B cell (primary cell): ENCODE data around the gene MGAT4B. TPM values are rescaled to one million over a fixed set of nuclear protein-coding genes. Genes with fewer than 3 reads are reported as not detected.

Experiments
- ATAC-seq: fragments of 200-7000 bp; cut with Tn5 transposase; one replicate; pipeline ENCODE4 v1.10.0; 2021; ENCODE audit warnings: low read depth, mild to moderate bottlenecking, moderate number of reproducible peaks, moderate library complexity
- CTCF ChIA-PET: fragments of 350-600 bp; sonication (Branson Sonifier 250); formaldehyde crosslinking; loops from one replicate; lab custom pipeline; 2021; ENCODE audit warnings: antibody characterized with exemption, inconsistent platforms; lab: Charles Lee
- POLR2A ChIA-PET: fragments of 350-600 bp; sonication (Branson Sonifier 250); formaldehyde crosslinking; loops from one replicate; lab custom pipeline; 2021; ENCODE audit warnings: antibody characterized with exemption; lab: Charles Lee
- DNase-seq: peaks from one replicate; pipeline ENCODE4 v3.0.0; 2013
- H2AFZ ChIP-seq: 2 replicates; pipeline ENCODE4 v1.6.1; 2012; ENCODE audit warnings: mild to moderate bottlenecking, low read depth, low read length; ENCODE audit not compliant: insufficient read depth, poor library complexity, severe bottlenecking
- H3K27ac ChIP-seq, 2 donors: 1 replicate in 1 of 2; 2 replicates in 1 of 2; pipeline ENCODE4 v1.5.1; 2012 to 2013; ENCODE audit warnings: low read length in 2 of 2, mild to moderate bottlenecking in 2 of 2, moderate library complexity in 1 of 2
- H3K27me3 ChIP-seq, 4 experiments: fragments of 200-600 bp in 1 of 4; sonication (generic) in 1 of 4; replicated peaks in 1 of 4; 1 replicate in 2 of 4; 2 replicates in 2 of 4; pipeline versions ENCODE4 v1.6.1 to v1.7.0; 2013 to 2016; ENCODE audit warnings: low read length in 3 of 4, mild to moderate bottlenecking in 2 of 4, mixed read lengths in 1 of 4, moderate library complexity in 1 of 4; ENCODE audit not compliant: insufficient read depth in 4 of 4, control insufficient read depth in 3 of 4; ENCODE audit errors: control extremely low read depth in 1 of 4
- H3K36me3 ChIP-seq, 2 experiments: replicated peaks in 1 of 2; 1 replicate in 1 of 2; 2 replicates in 1 of 2; pipeline versions ENCODE4 v1.6.1 to v1.7.1; 2013; ENCODE audit warnings: low read length in 1 of 2; ENCODE audit not compliant: insufficient read depth in 2 of 2, control insufficient read depth in 1 of 2; ENCODE audit errors: control extremely low read depth in 1 of 2, extremely low read depth in 1 of 2
- H3K4me1 ChIP-seq, 2 donors: fragments of 200-600 bp in 1 of 2; sonication (generic) in 1 of 2; 1 replicate in 1 of 2; 2 replicates in 1 of 2; pipeline versions ENCODE4 v1.5.1 to v1.6.1; 2013 to 2017; ENCODE audit warnings: low read length in 2 of 2; ENCODE audit not compliant: control insufficient read depth in 2 of 2, insufficient read depth in 2 of 2
- H3K4me2 ChIP-seq: replicated peaks from 2 replicates; pipeline ENCODE3; 2012; ENCODE audit warnings: mild to moderate bottlenecking, low read depth, low read length; ENCODE audit not compliant: poor library complexity, severe bottlenecking
- H3K4me3 ChIP-seq, 5 experiments: fragments of 200-600 bp in 1 of 5; sonication (generic) in 1 of 5; 1 replicate in 3 of 5; 2 replicates in 2 of 5; pipeline versions ENCODE4 v1.5.1 to v1.7.0; 2011 to 2016; ENCODE audit warnings: low read length in 4 of 5, mild to moderate bottlenecking in 4 of 5, low read depth in 2 of 5, control low read depth in 1 of 5, moderate library complexity in 1 of 5; ENCODE audit not compliant: insufficient read depth in 1 of 5; ENCODE audit errors: control extremely low read depth in 1 of 5, extremely low read depth in 1 of 5
- H3K79me2 ChIP-seq: fragments of 200-600 bp; sonication (generic); one replicate; pipeline ENCODE4 v1.6.0; 2016; ENCODE audit warnings: low read length; ENCODE audit not compliant: control insufficient read depth, insufficient read depth
- H3K9ac ChIP-seq: fragments of 200-600 bp; sonication (generic); 2 replicates; pipeline ENCODE4 v1.6.1; 2017; ENCODE audit warnings: mild to moderate bottlenecking, low read length, moderate library complexity
- H3K9me3 ChIP-seq, 3 donors: one replicate each; pipeline versions ENCODE4 v1.6.1 to v1.7.1; 2013; ENCODE audit warnings: low read length in 2 of 3; ENCODE audit not compliant: control insufficient read depth in 2 of 3, insufficient read depth in 1 of 3; ENCODE audit errors: control extremely low read depth in 1 of 3
- H4K20me1 ChIP-seq: 2 replicates; pipeline ENCODE4 v1.6.0; 2012; ENCODE audit warnings: mild to moderate bottlenecking, low read length; ENCODE audit not compliant: insufficient read depth, control insufficient read depth, poor library complexity, severe bottlenecking
- H3K27ac Mint-ChIP-seq: one replicate; pipeline ENCODE4 v1.8.0; 2021; ENCODE audit warnings: mixed read lengths
- H3K27me3 Mint-ChIP-seq: one replicate; pipeline ENCODE4 v1.8.0; 2021; ENCODE audit warnings: mixed read lengths
- H3K4me1 Mint-ChIP-seq: one replicate; pipeline ENCODE4 v1.8.0; 2021; ENCODE audit warnings: mixed read lengths
- H3K4me3 Mint-ChIP-seq: one replicate; pipeline ENCODE4 v1.8.0; 2021; ENCODE audit warnings: mixed read lengths
- H3K9me3 Mint-ChIP-seq: one replicate; pipeline ENCODE4 v1.8.0; 2022; ENCODE audit warnings: mixed read lengths; ENCODE audit not compliant: insufficient read depth
- EZH2 ChIP-seq: IDR thresholded peaks from 2 replicates; pipeline ENCODE4 v1.6.1; 2012; ENCODE audit warnings: borderline replicate concordance, low read depth, mild to moderate bottlenecking, moderate library complexity, low read length; ENCODE audit not compliant: insufficient read depth, poor library complexity, severe bottlenecking
- WGBS: methylation state at CpG from one replicate; pipeline ENCODE4 v1.1.5; 2013; ENCODE audit warnings: missing lambda C conversion rate; ENCODE audit not compliant: insufficient coverage; 5-methylcytosine and 5-hydroxymethylcytosine counted together
- intact Hi-C: fragments of 100-400 bp; cut with micrococcal nuclease; formaldehyde crosslinking; loops from one replicate; pipeline ENCODE4 v1.10.0; 2022
- polyA plus RNA-seq: library from polyadenylated mRNA; depleted of rRNA; stranded (reverse); fragments of >200 nt; gene quantifications from 2 replicates; pipeline ENCODE4 v1.2.3, GENCODE V29; 2012
- total RNA-seq, 2 donors: library from RNA; stranded (reverse); fragments of 120-200 nt in 1 of 2; gene quantifications; 1 replicate in 1 of 2; 2 replicates in 1 of 2; pipeline versions ENCODE4 v1.2.3 to v1.2.4, GENCODE V29; 2013 to 2022
- TF ChIP-seq, protein P1 (sequence below): fragments of 200-600 bp; IDR thresholded peaks from one replicate; pipeline ENCODE4 v1.8.0; 2022; ENCODE audit warnings: antibody characterized with exemption, mild to moderate bottlenecking

MGAT4B gene
- total and polyA plus RNA-seq, 2 donors (not counting 1 experiment from before 2014, with no cell fraction given) = 105 to 165 TPM

DNA sequence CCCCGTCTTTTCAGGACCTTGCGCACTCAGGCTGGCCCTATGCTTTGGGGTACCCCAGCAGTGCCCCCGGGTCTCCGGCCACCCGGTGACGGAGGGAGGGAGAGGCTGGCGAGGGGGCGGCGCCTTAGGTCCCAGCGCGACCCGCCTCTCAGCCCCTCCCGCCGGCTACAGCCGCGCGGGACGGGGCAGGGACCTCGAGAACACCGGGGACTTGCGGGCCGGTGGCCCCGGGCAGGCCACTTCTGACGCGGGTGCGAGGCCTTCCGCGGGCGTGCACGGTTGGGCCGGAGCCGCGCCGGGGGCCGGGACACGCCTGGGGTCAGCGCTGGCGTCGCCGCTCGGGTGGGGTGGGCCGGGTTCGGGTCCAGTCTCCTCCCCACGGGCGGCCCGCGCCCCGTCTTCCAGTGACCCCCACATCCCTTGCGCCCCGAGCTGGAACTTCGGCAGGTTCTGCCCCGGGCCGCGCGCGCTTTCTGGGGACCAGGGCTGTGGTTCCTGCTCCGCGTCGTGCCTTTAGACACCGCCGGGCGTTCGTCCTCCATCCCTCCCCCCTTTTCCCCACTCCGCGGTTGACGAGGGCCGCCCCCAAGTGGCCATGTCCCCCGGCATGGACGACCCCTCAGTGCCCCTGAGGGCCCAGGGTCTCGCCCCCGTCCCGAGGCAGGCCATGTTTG is 10.3 kb upstream of the MGAT4B start:
- Histone ChIP-seq H3K9ac (peak overlapping the region; percentile 39), H3K36me3 (peaks cover 0 to 11% of the 10 kb centered on the region in 2 experiments), H3K27me3 (peaks cover 0 to 6% (median 0%) of the 10 kb centered on the region in 4 experiments), H3K27ac (no peak overlapping the region), H4K20me1 (peaks cover 12% of the 10 kb centered on the region), H2AFZ (peak overlapping the region; percentile 75), H3K4me2 (peak overlapping the region; percentile 87), H3K79me2 (peaks cover 27% of the 10 kb centered on the region), H3K4me1 (peaks cover 34 to 43% of the 10 kb centered on the region in 2 donors), H3K9me3 (peaks cover 0 to 3% (median 0%) of the 10 kb centered on the region in 3 donors), H3K4me3 (peak overlapping the region in 4 of 5 experiments; percentile 19 to 60 (median 42))
- peak overlapping the region; percentile 91 for H3K4me3 Mint-ChIP-seq
- no peak for ATAC-seq
- H3K27me3 Mint-ChIP-seq = no peaks in the 10 kb centered on the region
- ChIA-PET CTCF (no interaction called here), POLR2A (interaction anchor here (1.0 kb wide), 1 partner anchor 10 kb away, joined by 3 read pairs; no protein-coding TSS in a partner anchor)
- WGBS = 3% methylated on average over 71 of the region's 72 CpGs
- no peaks in the 10 kb centered on the region for H3K9me3 Mint-ChIP-seq
- H3K27ac Mint-ChIP-seq = peak overlapping the region; percentile 59
- peaks cover 38% of the 10 kb centered on the region for H3K4me1 Mint-ChIP-seq
- intact Hi-C loops = loop anchor here (5.0 kb wide), 2 partner anchors 255 to 265 kb away; partner anchors contain the start of genes RNF130 and RUFY1
- TF ChIP-seq, protein P1, sequence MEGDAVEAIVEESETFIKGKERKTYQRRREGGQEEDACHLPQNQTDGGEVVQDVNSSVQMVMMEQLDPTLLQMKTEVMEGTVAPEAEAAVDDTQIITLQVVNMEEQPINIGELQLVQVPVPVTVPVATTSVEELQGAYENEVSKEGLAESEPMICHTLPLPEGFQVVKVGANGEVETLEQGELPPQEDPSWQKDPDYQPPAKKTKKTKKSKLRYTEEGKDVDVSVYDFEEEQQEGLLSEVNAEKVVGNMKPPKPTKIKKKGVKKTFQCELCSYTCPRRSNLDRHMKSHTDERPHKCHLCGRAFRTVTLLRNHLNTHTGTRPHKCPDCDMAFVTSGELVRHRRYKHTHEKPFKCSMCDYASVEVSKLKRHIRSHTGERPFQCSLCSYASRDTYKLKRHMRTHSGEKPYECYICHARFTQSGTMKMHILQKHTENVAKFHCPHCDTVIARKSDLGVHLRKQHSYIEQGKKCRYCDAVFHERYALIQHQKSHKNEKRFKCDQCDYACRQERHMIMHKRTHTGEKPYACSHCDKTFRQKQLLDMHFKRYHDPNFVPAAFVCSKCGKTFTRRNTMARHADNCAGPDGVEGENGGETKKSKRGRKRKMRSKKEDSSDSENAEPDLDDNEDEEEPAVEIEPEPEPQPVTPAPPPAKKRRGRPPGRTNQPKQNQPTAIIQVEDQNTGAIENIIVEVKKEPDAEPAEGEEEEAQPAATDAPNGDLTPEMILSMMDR = no peak
- no peak for TF ChIP-seq EZH2
- DNase-seq = peak; percentile 54

DNA sequence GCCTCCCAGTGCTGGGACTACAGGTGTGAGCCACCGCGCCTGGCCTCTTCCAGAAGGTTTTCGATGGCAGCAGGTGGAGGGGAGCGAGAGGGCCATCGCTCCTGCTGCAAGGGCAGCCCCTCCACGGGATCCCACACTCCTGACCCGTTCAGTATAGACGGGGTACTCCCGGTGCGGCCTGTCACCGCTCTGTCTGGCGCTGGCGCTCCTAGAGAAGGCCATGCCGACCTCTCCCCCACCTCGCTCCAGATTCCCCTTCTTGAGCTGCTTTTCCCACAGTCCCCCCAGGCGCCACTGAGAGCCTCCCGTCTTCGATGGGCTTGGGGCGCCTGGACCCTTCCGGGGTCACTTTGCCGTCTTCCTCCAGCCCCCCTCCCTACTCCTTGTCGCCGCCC is 9.7 kb upstream of the MGAT4B start:
- Histone ChIP-seq H3K36me3 (peaks cover 0 to 11% of the 10 kb centered on the region in 2 experiments), H3K27me3 (peaks cover 0 to 6% (median 0%) of the 10 kb centered on the region in 4 experiments), H2AFZ (peak overlapping the region; percentile 75), H3K9me3 (peaks cover 0 to 3% (median 0%) of the 10 kb centered on the region in 3 donors), H3K4me3 (peak overlapping the region in 4 of 5 experiments; percentile 19 to 60 (median 42)), H3K79me2 (peaks cover 22% of the 10 kb centered on the region), H3K9ac (no peak overlapping the region), H3K27ac (no peak overlapping the region), H3K4me1 (peaks cover 32 to 38% of the 10 kb centered on the region in 2 donors), H3K4me2 (peak overlapping the region; percentile 87), H4K20me1 (peaks cover 7% of the 10 kb centered on the region)
- no peak for DNase-seq
- intact Hi-C loops = loop anchor here (5.0 kb wide), 2 partner anchors 256 to 264 kb away; partner anchors contain the start of genes RNF130 and RUFY1
- Mint-ChIP-seq H3K4me1 (peaks cover 34% of the 10 kb centered on the region), H3K4me3 (peak overlapping the region; percentile 41), H3K27me3 (no peaks in the 10 kb centered on the region), H3K9me3 (no peaks in the 10 kb centered on the region), H3K27ac (no peak overlapping the region)
- ATAC-seq = no peak
- CTCF ChIA-PET = interaction anchor here (1.0 kb wide), 1 partner anchor 15 kb away, joined by 6 read pairs; no protein-coding TSS in a partner anchor
- TF ChIP-seq EZH2 = no peak
- TF ChIP-seq, protein P1 = no peak
- POLR2A ChIA-PET = interaction anchor here (0.6 to 1.0 kb wide), 2 partner anchors 9 to 136 kb away, joined by 3 read pairs; partner anchors contain the start of gene CBY3
- 81% methylated on average over 20 of the region's 23 CpGs for WGBS
